ENCODE measurements around the gene FMN2.
"Not testable (repeated sequence)": the region's sequence is repeated elsewhere in the genome, so short reads cannot be mapped to it uniquely, and the experiment has no call there.

The FMN2 gene

DNA sequence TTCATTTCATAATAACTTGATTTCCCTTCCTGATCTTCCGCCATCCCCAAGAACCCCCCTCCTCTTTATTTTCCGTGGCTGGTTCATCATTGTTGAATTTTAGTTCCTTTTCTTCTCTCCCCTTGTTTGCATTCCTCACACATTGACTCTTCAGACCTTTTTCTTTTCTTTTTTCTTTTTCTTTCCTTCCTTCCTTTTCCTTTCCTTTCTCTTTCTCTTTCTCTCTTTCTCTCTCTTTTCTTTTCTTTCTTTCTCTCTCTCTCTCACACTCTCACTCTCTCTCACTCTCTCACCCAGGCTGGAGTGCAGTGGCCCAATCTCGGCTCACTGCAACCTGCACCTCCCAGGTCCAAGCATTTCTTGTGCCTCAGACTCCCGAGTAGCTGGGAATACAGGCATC lies 231.3 kb downstream of the FMN2 start:
- DNase-seq, result no peak

DNA sequence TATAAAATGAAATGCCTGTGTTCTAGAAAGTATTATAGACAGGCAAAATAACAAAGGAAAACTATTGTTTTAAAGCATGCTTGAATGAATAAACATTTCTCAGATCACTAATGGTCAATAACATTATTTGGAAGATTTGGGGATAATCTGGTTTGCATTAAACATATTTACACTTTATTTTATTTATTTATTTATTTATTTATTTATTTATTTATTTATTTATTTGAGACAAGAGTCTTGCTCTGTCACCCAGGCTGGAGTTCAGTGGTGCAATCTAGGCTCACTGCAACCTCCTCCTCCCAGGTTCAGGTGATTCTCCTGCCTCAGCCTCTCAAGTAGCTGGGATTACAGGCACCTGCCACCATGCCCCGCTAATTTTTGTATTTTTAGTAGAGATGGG lies 236.7 kb downstream of the FMN2 start:
- not testable (repeated sequence) for DNase-seq

DNA sequence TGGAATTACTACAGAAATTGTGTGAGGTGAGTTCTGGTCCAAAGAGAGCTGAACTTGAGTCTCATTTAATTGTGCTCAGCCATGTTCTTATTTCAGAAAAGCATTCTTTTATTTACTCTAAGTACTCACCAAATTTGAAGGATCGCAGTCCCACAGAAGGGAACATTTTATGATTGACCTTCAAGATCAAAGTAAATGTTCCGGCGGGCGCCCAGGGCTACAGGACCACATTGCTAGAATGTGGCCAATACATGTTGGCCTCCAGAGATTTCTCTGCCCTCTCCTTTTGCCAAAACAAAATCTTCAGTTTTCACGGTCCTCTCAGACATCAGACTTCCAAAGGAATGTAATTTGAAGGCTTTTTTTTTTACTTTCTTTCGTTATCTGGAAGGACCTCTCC lies 237.8 kb downstream of the FMN2 start:
- DNase-seq, result no peak

DNA sequence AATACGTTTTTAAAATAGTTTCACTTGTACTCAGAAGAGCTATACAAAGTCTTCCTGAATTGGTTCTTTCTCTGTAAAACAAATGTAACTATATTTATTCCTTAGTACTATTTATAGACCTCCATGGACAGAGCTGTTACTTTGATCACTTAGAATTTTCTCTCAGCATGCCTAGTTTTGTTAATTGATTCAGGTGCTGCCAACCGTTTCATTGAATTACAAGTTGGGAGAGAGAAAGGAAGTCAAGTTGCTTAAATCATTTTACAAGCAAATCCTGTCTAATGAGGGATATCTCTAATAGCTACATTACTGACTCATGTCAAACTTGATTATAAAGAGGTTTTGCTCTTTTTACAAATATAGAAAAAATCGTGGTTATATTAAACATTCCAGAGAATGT lies 241.0 kb downstream of the FMN2 start:
- DNase-seq, result no peak

DNA sequence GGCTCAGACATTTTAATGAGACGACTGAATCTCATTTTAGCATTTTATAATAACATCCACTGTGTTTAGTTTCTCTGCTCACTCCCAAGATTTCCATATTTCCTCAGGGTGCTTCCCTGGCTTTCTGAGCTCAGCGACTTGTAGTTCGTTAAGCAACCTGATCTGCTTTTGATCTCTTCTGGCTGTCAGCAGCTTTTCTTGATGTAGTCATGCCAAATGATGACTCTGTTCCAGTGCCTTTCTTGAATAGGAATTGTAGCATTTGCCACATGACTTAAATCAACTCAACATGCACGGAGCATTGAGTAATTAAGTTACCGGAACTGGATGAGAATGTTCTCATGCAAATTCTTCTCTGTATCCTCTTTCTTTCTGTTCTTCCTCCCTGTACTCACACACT lies 246.1 kb downstream of the FMN2 start:
- no peak for DNase-seq

DNA sequence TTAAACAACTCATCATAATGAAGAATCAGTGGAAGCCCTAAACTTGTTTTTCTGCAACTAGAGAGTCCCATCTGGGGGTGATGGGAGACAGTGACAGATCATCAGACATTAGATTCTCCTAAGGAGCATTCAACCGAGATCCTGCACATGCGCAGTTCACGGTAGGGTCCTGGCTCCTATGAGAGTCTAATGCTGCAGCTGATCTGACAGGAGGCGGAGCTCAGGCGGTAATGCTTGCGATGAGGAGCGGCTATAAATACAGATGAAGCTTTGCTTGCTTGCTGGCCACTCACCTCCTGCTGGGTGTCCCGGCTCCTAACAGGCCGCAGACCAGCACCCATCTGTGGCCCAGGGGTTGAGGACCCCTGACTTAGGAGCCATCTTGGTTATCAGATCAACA lies 247.2 kb downstream of the FMN2 start:
- DNase-seq, result no peak

DNA sequence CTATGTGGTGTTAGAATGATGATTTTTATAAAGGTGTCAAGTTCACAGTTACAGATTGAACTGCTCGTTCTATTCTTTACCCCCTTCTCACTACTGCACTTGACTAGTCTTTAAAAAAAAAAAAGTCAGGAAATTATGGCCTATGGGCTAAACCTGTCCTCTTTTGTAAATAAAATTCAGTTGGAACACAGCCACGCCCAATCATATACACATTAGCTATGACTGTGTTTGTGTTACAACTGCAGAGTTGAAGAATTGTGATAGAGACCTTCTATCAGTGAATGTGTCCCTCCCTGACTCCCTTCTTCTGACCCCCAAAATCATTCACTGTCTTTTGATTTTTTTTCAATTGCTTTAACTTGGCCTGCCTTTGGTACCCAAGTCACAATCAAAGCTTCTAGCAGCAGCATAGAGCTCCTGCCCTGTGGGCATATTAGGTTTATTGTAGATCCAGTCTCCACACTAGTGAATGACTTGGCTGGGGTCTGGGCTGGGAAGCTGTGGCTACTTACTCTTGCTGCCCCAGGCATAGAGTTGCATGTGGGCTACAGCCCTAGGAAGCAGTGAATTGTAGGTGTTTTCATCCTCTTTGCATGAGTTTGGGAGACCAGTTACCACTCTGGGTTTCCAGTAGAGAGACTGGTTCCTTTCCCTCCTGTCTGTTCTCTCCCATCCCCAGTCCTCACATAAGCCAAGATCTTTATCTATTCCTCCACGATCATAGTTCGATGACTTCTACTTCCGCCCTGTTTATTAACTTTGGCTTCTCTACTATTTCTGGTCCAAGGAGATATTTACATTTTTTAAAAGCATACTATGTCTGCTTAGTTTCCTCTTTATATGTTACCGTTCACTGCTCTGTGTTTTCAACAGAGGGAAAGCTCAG lies 249.9 kb downstream of the FMN2 start:
- no peak for DNase-seq

DNA sequence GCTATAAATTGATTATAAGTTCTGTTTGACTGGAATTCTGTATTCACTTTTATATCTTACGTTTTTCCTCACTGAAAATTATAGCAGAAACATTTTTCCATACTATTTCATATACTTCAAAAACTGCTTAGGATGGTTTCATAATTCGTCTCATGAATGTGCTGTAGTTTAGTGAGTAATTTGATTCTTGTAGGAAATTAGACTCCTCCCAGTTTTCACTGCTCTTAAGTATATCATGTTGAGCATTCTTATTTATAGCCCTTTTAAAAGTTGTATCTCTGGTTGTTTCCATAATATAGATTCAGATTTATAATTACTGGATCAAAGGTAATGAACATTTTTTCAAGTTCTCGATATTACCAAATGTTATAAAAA lies 250.6 kb downstream of the FMN2 start:
- no peak for DNase-seq

DNA sequence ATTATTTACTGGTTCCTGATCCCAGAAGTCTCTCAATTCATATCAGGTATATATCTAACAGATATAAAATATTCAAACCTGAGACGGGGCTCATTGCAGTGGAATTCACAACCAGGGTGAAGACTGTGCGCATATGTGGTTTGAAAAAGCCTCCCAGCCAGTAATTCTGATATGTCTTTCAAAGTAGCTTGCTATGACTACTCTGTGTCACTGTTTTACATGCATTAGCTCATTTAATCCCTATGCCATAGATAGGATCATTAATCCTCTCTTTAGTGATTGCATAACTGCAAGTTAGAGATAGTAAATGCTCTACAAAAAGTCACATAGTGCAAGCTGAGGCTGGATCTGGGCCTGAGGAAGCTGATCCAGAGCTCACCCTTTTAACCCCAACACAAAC lies 251.4 kb downstream of the FMN2 start:
- DNase-seq, result no peak

DNA sequence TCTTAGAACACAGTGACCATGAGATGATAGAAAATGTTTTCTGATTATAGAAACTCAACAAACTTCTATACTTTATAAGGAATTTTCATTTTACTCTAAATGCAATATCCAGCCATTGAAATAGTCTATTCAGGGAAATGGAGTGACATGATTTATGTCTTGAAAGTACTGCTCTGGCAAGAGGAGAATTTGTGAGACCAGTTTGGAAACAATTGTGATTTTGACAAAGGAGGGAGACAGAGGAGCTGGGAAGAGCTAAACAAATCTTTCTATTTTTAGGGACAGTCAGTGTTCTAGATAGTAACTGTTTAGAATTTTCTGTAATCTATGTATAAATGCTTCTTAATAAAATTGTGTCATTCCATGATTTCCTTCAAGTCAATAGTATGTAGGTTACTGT lies 252.3 kb downstream of the FMN2 start:
- DNase-seq, result no peak

DNA sequence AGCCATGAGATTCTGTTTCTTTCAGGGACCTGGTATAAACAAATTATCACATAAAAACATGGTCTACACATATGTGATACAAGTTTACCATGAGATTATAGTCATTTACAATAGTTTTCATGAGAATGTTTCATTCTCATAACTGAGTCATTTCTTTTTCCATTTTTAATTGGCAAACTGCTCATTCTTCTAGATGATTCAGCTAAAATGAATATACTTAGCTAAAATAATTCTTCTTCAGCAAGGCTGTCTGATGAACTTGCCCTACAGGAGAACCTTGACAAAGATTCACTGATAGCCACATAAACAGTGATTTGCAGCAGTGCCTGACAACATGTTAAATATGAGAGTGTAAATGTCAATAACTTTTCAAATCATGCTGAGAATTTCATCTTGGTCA lies 253.2 kb downstream of the FMN2 start:
- no peak for DNase-seq

DNA sequence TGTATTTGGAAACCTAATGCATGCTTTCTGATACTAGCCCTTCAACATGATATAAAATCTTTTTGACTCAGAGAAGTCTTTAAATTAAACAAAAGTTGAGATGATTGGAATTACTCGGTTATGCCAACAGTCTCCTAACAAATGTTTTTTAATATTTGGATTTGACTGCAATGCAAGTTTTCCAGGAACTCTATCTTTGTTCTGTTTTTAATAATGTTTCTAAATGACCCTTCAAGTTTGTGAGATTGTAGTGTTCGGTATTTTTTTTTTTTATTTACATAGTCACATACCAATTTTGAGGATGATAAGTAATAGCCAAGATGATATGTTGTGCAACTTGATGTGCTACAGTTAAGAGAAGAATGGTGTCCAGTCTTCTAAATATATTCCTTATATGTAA lies 258.0 kb downstream of the FMN2 start:
- DNase-seq, result no peak

DNA sequence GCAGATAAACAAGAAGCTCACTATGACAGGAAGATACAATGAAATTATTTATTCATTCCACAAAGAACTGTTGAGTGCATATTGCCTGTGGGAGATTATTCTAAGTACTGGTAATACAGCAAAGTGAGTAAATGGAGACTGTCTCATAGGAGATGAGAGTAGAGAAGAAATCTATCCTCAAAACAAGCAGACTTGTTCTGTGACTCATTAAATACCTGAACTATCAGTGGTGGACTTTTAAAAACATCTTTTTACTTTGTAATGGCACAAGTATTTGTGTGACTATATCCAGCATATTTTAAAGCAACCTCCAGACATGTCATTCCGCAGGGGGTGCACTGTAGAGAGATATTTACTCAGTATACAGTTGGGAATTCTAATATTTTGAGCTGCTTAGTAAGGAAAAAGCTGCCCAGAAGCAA lies 259.2 kb downstream of the FMN2 start:
- DNase-seq, result no peak

DNA sequence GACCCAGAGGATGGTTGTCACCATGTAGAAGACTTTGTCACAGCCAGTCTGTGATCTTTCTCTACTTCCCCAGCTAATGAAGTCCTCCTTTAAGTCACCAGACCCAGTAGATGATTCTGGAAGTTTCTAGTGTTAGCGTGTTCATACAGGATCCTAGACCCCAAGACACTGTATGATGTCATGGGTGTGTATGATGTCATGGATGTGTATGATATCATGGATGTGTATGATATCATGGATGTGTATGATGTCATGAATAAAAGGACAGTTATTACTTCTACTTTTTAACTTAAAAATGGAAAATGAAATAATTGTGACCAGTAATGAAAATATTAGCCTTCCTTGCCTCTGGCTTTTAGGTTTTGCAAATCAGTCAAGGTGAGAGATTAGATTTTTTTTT lies 260.0 kb downstream of the FMN2 start:
- DNase-seq, result no peak

DNA sequence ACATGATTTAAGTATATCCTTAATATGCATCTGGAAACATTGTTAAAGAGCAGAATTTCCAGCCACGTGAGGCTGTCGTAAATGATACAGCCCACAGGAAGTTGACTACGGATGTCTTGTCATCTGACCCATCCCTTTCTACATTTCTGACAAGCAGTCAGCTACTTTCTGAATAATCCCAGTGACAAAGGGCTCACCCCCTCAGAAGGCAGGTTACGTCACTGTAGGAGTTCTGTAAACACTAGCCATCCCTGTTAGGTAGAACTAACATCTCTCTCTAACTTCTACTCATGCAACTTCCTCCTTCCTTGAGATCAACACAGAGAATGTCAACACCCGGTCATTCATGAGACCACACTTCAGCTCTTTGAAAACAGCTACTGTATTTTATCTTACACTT lies 261.1 kb downstream of the FMN2 start:
- DNase-seq, result no peak

DNA sequence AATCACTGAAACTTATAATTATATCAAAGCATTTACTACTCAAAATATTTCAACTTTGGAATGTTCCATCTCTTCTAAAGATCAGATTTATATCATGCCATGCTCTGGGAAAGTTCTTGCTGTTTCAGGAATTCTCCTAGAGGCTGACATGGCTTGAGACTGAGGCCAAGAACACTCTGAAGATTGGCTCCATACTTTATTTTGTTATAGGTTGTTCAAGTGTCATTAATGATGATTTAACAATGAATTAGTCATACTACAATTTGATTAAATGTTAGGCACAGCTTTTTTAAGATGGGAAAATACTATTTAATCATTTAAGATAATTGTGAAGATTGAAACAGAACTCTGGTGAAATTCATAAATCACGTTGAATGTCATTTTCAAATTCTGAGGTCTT lies 264.9 kb downstream of the FMN2 start:
- no peak for DNase-seq

DNA sequence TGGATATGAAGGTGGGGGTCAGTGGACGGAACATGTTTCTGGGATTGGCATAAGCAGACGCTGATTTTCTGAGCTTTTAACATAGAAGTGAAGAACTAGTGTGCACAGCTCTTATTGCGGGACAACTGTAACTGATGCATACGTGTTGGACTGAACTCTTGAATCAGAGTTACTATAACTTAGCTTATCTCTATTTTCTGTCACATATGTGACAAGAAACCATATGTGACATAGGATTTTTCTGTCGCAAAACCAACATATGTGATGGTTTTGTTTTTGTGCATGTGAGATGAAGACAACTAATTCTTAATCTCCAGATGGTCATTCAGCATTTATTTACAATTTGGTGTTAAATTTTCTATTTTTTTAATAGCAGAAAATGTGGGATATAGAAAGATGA lies 270.4 kb downstream of the FMN2 start:
- DNase-seq, result no peak

DNA sequence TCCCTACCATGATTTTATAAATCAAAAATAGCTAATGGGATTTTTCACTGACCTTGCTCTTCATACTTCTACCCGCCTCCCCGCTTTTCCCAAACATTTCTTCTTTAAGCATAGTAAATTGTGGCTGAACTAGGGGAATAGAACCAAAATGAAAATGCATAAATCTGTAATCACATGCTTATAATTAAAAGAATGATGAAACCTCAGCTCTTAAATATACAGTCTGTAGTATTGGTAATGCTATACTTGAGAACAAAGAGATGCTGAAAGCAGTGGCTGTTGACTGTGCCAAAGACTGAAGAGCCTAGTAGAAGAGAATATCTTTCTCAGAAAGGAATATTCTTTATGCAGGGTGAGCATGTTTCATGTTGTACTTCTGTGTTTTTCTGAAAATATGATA lies 271.1 kb downstream of the FMN2 start:
- DNase-seq, result no peak

DNA sequence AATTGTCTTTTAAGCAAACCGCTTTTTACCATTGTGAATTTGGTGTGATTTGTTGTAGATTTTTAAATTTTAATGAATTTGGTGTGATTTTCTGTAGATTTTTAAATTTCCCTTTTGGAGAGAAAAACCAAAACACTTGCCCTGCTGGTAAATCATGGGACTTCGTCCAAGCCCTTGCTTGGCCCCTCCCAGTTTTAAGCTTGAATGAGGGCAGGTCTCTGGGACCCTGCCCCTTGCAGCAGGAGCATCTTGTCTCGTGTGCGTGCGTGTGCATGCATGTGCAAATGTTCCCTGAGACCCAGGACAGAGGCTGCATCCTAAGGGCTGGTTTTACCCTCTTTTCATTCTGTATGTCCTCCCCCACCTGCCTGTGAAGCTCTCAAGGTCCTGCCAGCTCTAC lies 271.6 kb downstream of the FMN2 start:
- no peak for DNase-seq

DNA sequence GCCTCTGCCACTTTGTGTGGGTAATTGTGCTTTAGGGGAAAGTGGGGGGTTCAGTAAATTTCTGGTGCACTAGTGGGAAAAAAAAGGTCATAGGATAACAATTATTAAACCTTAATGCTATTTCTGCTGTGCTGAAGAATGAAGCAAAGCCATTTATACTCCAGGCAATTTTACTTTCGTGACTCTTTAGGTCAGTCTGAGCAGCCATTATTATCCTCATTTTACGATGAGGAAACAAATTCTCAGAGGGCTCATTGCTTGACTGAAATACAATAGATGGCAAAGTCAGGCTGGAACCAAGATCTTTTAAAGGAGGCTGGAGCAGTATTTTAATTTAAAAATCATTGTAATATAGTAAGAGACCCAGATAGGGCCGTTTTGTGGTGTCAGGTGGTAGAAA lies 272.2 kb downstream of the FMN2 start:
- no peak for DNase-seq

DNA sequence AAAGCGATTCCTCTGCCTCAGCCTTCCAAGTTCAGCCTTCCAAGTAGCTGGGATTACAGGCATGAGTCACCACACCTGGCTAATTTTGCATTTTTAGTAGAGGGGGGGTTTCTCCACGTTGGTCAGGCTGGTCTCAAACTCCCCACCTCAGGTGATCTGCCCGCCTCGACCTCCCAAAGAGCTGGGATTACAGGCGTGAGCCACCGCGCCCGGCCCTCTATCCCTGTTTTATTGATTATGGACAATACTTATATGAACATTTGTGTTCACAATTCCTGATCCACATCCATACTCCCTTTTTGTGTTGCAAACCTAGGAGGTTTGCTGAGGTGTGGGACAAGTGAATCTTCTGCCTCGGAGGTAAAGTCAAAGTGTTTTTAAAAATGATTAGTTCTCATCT lies 275.0 kb downstream of the FMN2 start:
- no peak for DNase-seq

DNA sequence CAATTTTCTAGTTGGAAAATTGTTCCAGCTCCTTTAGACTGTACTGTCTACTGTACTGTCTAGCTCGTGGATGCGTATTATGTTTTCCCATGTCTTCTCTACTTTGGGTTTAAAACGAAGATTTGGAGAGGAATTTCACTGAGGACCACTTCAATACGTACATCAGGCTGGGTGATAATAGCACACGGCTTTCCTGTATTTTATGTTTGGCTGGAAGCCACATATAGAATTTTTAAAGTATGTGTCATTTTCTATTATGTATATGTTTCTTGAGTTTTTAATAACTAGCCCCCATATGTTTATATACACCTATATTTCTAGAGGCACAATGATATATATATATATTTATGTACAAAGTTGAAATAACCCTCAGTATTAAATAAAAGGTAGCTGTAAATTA lies 293.9 kb downstream of the FMN2 start:
- DNase-seq, result no peak

DNA sequence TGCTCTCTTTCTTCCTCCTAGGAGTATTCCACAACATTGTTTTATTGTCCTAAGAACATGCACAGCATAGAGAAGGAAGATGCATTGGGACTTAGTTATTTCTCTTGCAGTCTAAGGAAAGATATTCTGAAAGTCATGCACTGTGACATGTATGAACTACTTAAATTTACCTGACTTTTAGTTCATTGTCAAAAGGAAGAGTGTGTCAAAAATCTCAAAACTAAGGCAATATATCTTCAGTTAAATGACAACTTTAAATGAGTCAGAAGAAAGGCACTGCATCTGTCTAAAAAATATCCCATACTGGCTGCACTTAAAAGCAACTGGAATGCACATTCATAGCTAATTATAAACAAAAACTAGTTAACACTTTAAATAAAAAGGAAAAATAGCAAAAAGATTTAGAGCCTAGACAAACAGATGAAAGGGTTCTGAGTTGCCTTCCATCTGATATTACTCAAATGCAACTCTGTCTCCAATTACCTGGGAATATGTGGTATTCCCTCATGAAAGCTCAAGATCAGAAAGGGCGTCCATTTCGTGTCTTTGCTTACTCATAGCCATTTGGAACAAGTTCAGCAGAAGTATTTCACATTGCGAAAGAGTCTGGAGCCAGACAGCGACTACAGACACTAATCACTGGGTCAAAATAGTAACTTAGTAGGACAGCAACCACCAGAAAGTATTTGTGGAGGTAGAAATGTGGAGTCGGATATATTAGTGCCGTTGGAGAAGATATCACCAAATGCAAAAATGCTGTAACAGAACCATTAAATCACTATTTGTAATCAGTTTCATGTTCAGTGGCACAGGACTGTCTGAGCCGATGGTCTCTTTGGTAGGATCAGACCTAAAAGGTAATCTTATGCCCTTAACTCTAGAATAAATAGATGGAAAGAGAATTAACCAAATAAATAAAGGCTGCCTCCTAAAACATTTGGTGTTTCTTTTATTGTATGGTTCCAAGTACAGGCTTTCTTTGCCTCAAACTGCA lies 294.6 kb downstream of the FMN2 start:
- DNase-seq, result no peak

DNA sequence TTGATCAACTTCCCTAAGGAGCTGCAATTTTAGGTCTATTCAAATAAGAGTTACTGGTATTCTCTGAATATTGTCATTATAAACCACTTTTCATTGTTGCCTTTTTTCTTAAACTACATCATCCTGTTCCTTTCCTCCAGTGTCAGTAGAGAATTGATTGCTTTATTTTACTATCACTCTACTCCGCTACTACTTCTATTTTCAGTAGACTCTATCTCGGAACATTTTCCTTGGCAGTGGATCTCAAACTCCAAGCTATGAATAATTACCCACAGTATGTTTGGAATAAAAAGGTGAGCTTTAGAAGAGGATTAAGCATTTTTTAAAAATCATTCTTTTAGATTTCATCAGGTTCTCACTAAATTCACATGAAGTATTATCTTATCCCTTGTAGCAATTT lies 295.4 kb downstream of the FMN2 start:
- DNase-seq, result no peak

Data from stimulated activated CD4-positive, alpha-beta T cell treated with anti-CD3 and anti-CD28 coated beads, Interleukin-2, amount 100 ng/mL, for 24 hours (primary cell).